GM19463 (cell line): ENCODE data around the gene KCTD1.
"Not testable (repeated sequence)": the region's sequence is repeated elsewhere in the genome, so short reads cannot be mapped to it uniquely, and the experiment has no call there.

Experiments used
- ATAC-seq: cut with Tn5 transposase; IDR thresholded peaks from one replicate; pipeline ENCODE4 v1.9.1; 2021; ENCODE audit warnings: mild to moderate bottlenecking, moderate library complexity; ENCODE audit not compliant: unreplicated experiment

KCTD1 gene

GRCh38 chr18:26460449-26461091, 87.8 kb downstream of the KCTD1 start:
- ATAC-seq = peak; percentile 63

- no peak for ATAC-seq
Observed at GRCh38 chr18:26459884-26460283, 88.5 kb downstream of the KCTD1 start.

- no peak for ATAC-seq
Observed at GRCh38 chr18:26459340-26459739, 89.0 kb downstream of the KCTD1 start.

- ATAC-seq = peak; percentile 56
Observed at GRCh38 chr18:26458526-26459232, 89.7 kb downstream of the KCTD1 start.

- no peak for ATAC-seq
Observed at GRCh38 chr18:26457611-26458353, 90.6 kb downstream of the KCTD1 start.

- ATAC-seq = no peak
Observed at GRCh38 chr18:26457195-26457594, 91.2 kb downstream of the KCTD1 start.

- ATAC-seq = no peak
Observed at GRCh38 chr18:26456070-26456491, 92.3 kb downstream of the KCTD1 start.

- no peak for ATAC-seq
Observed at GRCh38 chr18:26455639-26456038, 92.7 kb downstream of the KCTD1 start.

- no peak for ATAC-seq
Observed at GRCh38 chr18:26454616-26455015, 93.7 kb downstream of the KCTD1 start.

GRCh38 chr18:26454192-26454591, 94.2 kb downstream of the KCTD1 start:
- ATAC-seq = no peak

GRCh38 chr18:26453386-26453901, 94.9 kb downstream of the KCTD1 start:
- peak; percentile 54 for ATAC-seq

- ATAC-seq = no peak
Observed at GRCh38 chr18:26450989-26451682, 97.2 kb downstream of the KCTD1 start.

- ATAC-seq = peak; percentile 38
Observed at GRCh38 chr18:26448714-26449159, 99.6 kb downstream of the KCTD1 start.

GRCh38 chr18:26443853-26444252, 104.5 kb downstream of the KCTD1 start:
- ATAC-seq = no peak

- no peak for ATAC-seq
Observed at GRCh38 chr18:26442126-26442525, 106.2 kb downstream of the KCTD1 start.

- ATAC-seq = no peak
Observed at GRCh38 chr18:26440644-26441043, 107.7 kb downstream of the KCTD1 start.

GRCh38 chr18:26439537-26439936, 108.8 kb downstream of the KCTD1 start:
- no peak for ATAC-seq

GRCh38 chr18:26438980-26439379, 109.4 kb downstream of the KCTD1 start:
- ATAC-seq = peak; percentile 97

GRCh38 chr18:26437634-26438033, 110.7 kb downstream of the KCTD1 start:
- ATAC-seq = not testable (repeated sequence)

- no peak for ATAC-seq
Observed at GRCh38 chr18:26436176-26437051, 111.9 kb downstream of the KCTD1 start.
